H1 (cell line): ENCODE data around the gene MAPK9. TPM values are rescaled to one million over a fixed set of nuclear protein-coding genes. Genes with fewer than 3 reads are reported as not detected.

Experiments used
- CTCF ChIA-PET: fragments of 300-600 bp; sonication (Branson Sonifier 250); formaldehyde crosslinking; loops from one replicate; lab custom pipeline; 2021; ENCODE audit not compliant: partially characterized antibody; lab: Charles Lee
- POLR2A ChIA-PET: fragments of 300-600 bp; sonication (Branson Sonifier 250); formaldehyde crosslinking; loops from one replicate; lab custom pipeline; 2021; ENCODE audit warnings: inconsistent platforms; ENCODE audit not compliant: partially characterized antibody; lab: Charles Lee
- DNase-seq, 2 experiments: peaks; one replicate each; pipeline versions ENCODE4 v3.0.0 to v3.0.0-alpha.2; 2010 to 2022; ENCODE audit warnings: low spot score in 2 of 2, low read depth in 1 of 2, mixed read lengths in 1 of 2
- FAIRE-seq: peaks from 2 replicates; lab custom pipeline; 2011; peaks lifted over from hg19 to GRCh38; lab: Jason Lieb, UNC
- H2AFZ ChIP-seq: 2 replicates; pipeline ENCODE4 v1.8.1; 2012; ENCODE audit warnings: low read length, inconsistent platforms
- H2AK5ac ChIP-seq: 2 replicates; pipeline ENCODE4 v1.6.1; 2013; ENCODE audit warnings: low read depth, low read length
- H2BK120ac ChIP-seq: replicated peaks from 2 replicates; pipeline ENCODE3; 2013; ENCODE audit warnings: low read depth, low read length, inconsistent platforms
- H2BK12ac ChIP-seq: 2 replicates; pipeline ENCODE4 v1.6.1; 2013; ENCODE audit warnings: low read depth, low read length
- H2BK15ac ChIP-seq: 2 replicates; pipeline ENCODE4 v1.6.1; 2013; ENCODE audit warnings: low read length
- H2BK20ac ChIP-seq: 2 replicates; pipeline ENCODE4 v1.6.1; 2013; ENCODE audit warnings: low read length
- H2BK5ac ChIP-seq: 2 replicates; pipeline ENCODE4 v1.6.1; 2013; ENCODE audit warnings: low read depth, low read length
- H3K14ac ChIP-seq: 2 replicates; pipeline ENCODE4 v1.6.1; 2013; ENCODE audit warnings: inconsistent platforms; ENCODE audit not compliant: insufficient read length
- H3K18ac ChIP-seq: 2 replicates; pipeline ENCODE4 v1.6.1; 2013; ENCODE audit warnings: low read length; ENCODE audit errors: extremely low read depth
- H3K23ac ChIP-seq: 2 replicates; pipeline ENCODE4 v1.6.1; 2013; ENCODE audit warnings: inconsistent platforms; ENCODE audit not compliant: insufficient read length
- H3K23me2 ChIP-seq: 2 replicates; pipeline ENCODE4 v1.6.1; 2013; ENCODE audit warnings: low read depth, low read length
- H3K27ac ChIP-seq: 2 replicates; pipeline ENCODE4 v1.6.1; 2011; ENCODE audit warnings: low read depth, low read length, inconsistent platforms
- H3K27me3 ChIP-seq, 4 experiments: replicated peaks in 1 of 4; 1 replicate in 1 of 4; 2 replicates in 3 of 4; pipeline versions ENCODE4 v1.6.1 to v1.8.1; 2011 to 2013; ENCODE audit warnings: low read length in 3 of 4, mild to moderate bottlenecking in 3 of 4, inconsistent platforms in 2 of 4, mixed read lengths in 2 of 4, moderate library complexity in 1 of 4; ENCODE audit not compliant: control insufficient read depth in 3 of 4, insufficient read depth in 3 of 4; ENCODE audit errors: extremely low read depth in 1 of 4
- H3K36me3 ChIP-seq, 4 experiments: 2 replicates each; pipeline versions ENCODE4 v1.6.1 to v1.8.1; 2011 to 2013; ENCODE audit warnings: mild to moderate bottlenecking in 4 of 4, low read length in 3 of 4, moderate library complexity in 2 of 4, control low read depth in 1 of 4, inconsistent platforms in 1 of 4; ENCODE audit not compliant: insufficient read depth in 4 of 4, control insufficient read depth in 2 of 4
- H3K4ac ChIP-seq: replicated peaks from 2 replicates; pipeline ENCODE3; 2013; ENCODE audit warnings: low read length, low read depth, mixed read lengths, inconsistent platforms; ENCODE audit not compliant: insufficient read length
- H3K4me1 ChIP-seq, 4 experiments: replicated peaks in 1 of 4; 1 replicate in 1 of 4; 2 replicates in 3 of 4; pipeline versions ENCODE4 v1.6.1 to v1.8.1; 2011 to 2013; ENCODE audit warnings: low read length in 3 of 4, inconsistent platforms in 2 of 4, mixed read lengths in 1 of 4; ENCODE audit not compliant: insufficient read depth in 4 of 4, control insufficient read depth in 3 of 4
- H3K4me2 ChIP-seq, 2 experiments: 2 replicates each; pipeline versions ENCODE4 v1.6.1 to v1.8.1; 2011 to 2013; ENCODE audit warnings: low read depth in 2 of 2, low read length in 2 of 2, control low read depth in 1 of 2, inconsistent platforms in 1 of 2, mild to moderate bottlenecking in 1 of 2; ENCODE audit not compliant: insufficient read depth in 1 of 2
- H3K4me3 ChIP-seq, 4 experiments: fragments of 200-600, 300-600 bp in 1 of 4; sonication (generic), shearing (Covaris generic), sonication (Bioruptor Twin) in 1 of 4; 2 replicates each; pipeline versions ENCODE4 v1.5.1 to v1.8.1; 2011 to 2016; ENCODE audit warnings: low read length in 4 of 4, low read depth in 3 of 4, control low read depth in 2 of 4, inconsistent platforms in 2 of 4, mild to moderate bottlenecking in 2 of 4, mixed read lengths in 1 of 4, moderate library complexity in 1 of 4; ENCODE audit not compliant: insufficient read depth in 2 of 4; ENCODE audit errors: extremely low read depth in 1 of 4
- H3K56ac ChIP-seq: replicated peaks from 2 replicates; pipeline ENCODE3; 2013; ENCODE audit warnings: low read depth, mild to moderate bottlenecking, mixed read lengths, low read length, inconsistent platforms; ENCODE audit not compliant: insufficient read length
- H3K79me1 ChIP-seq: 2 replicates; pipeline ENCODE4 v1.6.1; 2013; ENCODE audit warnings: low read depth, low read length, control low read depth
- H3K79me2 ChIP-seq, 2 experiments: 2 replicates each; pipeline versions ENCODE4 v1.6.1 to v1.8.1; 2012 to 2013; ENCODE audit warnings: low read length in 2 of 2, mild to moderate bottlenecking in 2 of 2, inconsistent platforms in 1 of 2; ENCODE audit not compliant: insufficient read depth in 2 of 2, control insufficient read depth in 1 of 2
- H3K9ac ChIP-seq, 4 experiments: replicated peaks in 1 of 4; 1 replicate in 1 of 4; 2 replicates in 3 of 4; pipeline versions ENCODE4 v1.6.1 to v1.8.1; 2011 to 2013; ENCODE audit warnings: low read depth in 3 of 4, low read length in 3 of 4, control low read depth in 2 of 4, mild to moderate bottlenecking in 2 of 4, moderate library complexity in 2 of 4, inconsistent platforms in 1 of 4; ENCODE audit errors: extremely low read depth in 1 of 4
- H3K9me3 ChIP-seq, 2 experiments: 2 replicates each; pipeline versions ENCODE4 v1.6.1 to v1.8.1; 2012 to 2013; ENCODE audit warnings: mild to moderate bottlenecking in 2 of 2, moderate library complexity in 2 of 2, control low read depth in 1 of 2, inconsistent platforms in 1 of 2, low read depth in 1 of 2, low read length in 1 of 2, mixed read lengths in 1 of 2; ENCODE audit not compliant: insufficient read depth in 2 of 2
- H4K20me1 ChIP-seq, 2 experiments: replicated peaks in 1 of 2; 2 replicates each; pipeline versions ENCODE3 to v1.8.1; 2011 to 2013; ENCODE audit warnings: inconsistent platforms in 2 of 2, low read length in 2 of 2, mild to moderate bottlenecking in 1 of 2; ENCODE audit not compliant: insufficient read depth in 2 of 2, control insufficient read depth in 1 of 2
- H4K5ac ChIP-seq: 2 replicates; pipeline ENCODE4 v1.6.1; 2013; ENCODE audit warnings: low read length, low read depth, mixed read lengths, inconsistent platforms; ENCODE audit not compliant: insufficient read length
- H4K8ac ChIP-seq: 2 replicates; pipeline ENCODE4 v1.8.0; 2013; ENCODE audit warnings: mild to moderate bottlenecking, moderate library complexity, low read length, inconsistent platforms; ENCODE audit not compliant: insufficient read depth; ENCODE audit errors: extremely low read depth
- H4K91ac ChIP-seq: replicated peaks from 2 replicates; pipeline ENCODE3; 2013; ENCODE audit warnings: low read length, mixed read lengths, inconsistent platforms; ENCODE audit not compliant: insufficient read length
- GABPA ChIP-seq: IDR thresholded peaks from 2 replicates; pipeline ENCODE4 v1.6.1; 2011; ENCODE audit warnings: mild to moderate bottlenecking, low read length, moderate library complexity, borderline replicate concordance; ENCODE audit not compliant: insufficient read depth
- NANOG ChIP-seq: IDR thresholded peaks from 2 replicates; pipeline ENCODE4 v1.6.1; 2011; ENCODE audit warnings: low read length, low read depth, mild to moderate bottlenecking, inconsistent platforms; ENCODE audit not compliant: insufficient read depth, poor library complexity, severe bottlenecking
- TEAD4 ChIP-seq: IDR thresholded peaks from 2 replicates; pipeline ENCODE4 v1.6.1; 2012; ENCODE audit warnings: low read depth, low read length, inconsistent platforms, mixed read lengths
- WGBS, 2 experiments: shearing (Covaris generic) in 1 of 2; methylation state at CpG; one replicate each; pipeline versions ENCODE4 v1.1.6 to v1.1.7; 2013 to 2015; ENCODE audit warnings: low lambda C conversion rate in 2 of 2, mixed read lengths in 2 of 2, inconsistent platforms in 1 of 2, low coverage in 1 of 2, missing lambda C conversion rate in 1 of 2; ENCODE audit not compliant: insufficient replicate concordance in 2 of 2, insufficient coverage in 1 of 2, insufficient read length in 1 of 2; ENCODE audit errors: extremely low coverage in 1 of 2, missing lambda C conversion rate in 1 of 2; 5-methylcytosine and 5-hydroxymethylcytosine counted together
- polyA plus RNA-seq, 7 experiments: library from polyadenylated mRNA; depleted of rRNA in 3 of 7; stranded (reverse) in 5 of 7; unstranded in 2 of 7; fragments of >200 nt in 5 of 7; fragments of 200-250 nt in 2 of 7; gene quantifications; 1 replicate in 5 of 7; 2 replicates in 1 of 7; 4 replicates in 1 of 7; pipeline versions ENCODE4 v1.2.1 to v1.2.3, GENCODE V29; 2011 to 2013; ENCODE audit warnings: missing spikeins in 2 of 7, mixed read lengths in 2 of 7
- total RNA-seq: library from RNA; stranded (reverse); fragmentation: NEBNext Ultra II Directional; extraction: Animal tissue kit (Norgen Biotek cat#: 25700); gene quantifications from 2 replicates; pipeline ENCODE4 v1.2.1, GENCODE V29; 2021

Gene MAPK9
- total and polyA plus RNA-seq, 2 of the 8 experiments (the other 6 are each of a cell fraction or from before 2014, with no cell fraction given) = 22.3 to 43.7 TPM

GRCh38 chr5:180282281-180282680 is 9.6 kb downstream of the MAPK9 start:
- no peak overlapping the region for H3K4me2 ChIP-seq
- WGBS, 2 experiments = 91% methylated on average over 9 of the region's 9 CpGs; no CpG with 5 or more reads in 1 of the 2 experiments
- no peak overlapping the region for H3K56ac ChIP-seq
- no peak overlapping the region for H4K91ac ChIP-seq
- ChIA-PET POLR2A (interaction anchor here (1.4 kb wide), 1 partner anchor 152 kb away, joined by 3 read pairs; no protein-coding TSS in a partner anchor), CTCF (interaction anchor here (0.9 to 2.3 kb wide), 4 partner anchors 11 to 189 kb away, joined by 4 to 11 read pairs (median 4); no protein-coding TSS in a partner anchor)
- H3K36me3 ChIP-seq = peaks cover 0 to 21% (median 6%) of the 10 kb centered on the region in 4 experiments; a peak in 5 of 8 replicates
- peaks cover 16% of the 10 kb centered on the region for H3K79me1 ChIP-seq
- no peak overlapping the region for H2AK5ac ChIP-seq
- H3K9me3 ChIP-seq = no peaks in the 10 kb centered on the region
- H2AFZ ChIP-seq = no peak overlapping the region
- DNase-seq = no peak
- no peak overlapping the region for H3K4me3 ChIP-seq
- H3K18ac ChIP-seq = no peak overlapping the region
- no peak overlapping the region for H4K8ac ChIP-seq
- H4K5ac ChIP-seq = no peak overlapping the region
- no peak overlapping the region for H3K27ac ChIP-seq
- H2BK15ac ChIP-seq = no peak overlapping the region
- no peak for FAIRE-seq
- H2BK12ac ChIP-seq = no peak overlapping the region
- no peaks in the 10 kb centered on the region for H3K4me1 ChIP-seq
- H2BK20ac ChIP-seq = no peak overlapping the region
- H4K20me1 ChIP-seq = peaks cover 4 to 9% of the 10 kb centered on the region in 2 experiments
- no peak overlapping the region for H3K14ac ChIP-seq
- H2BK120ac ChIP-seq = no peak overlapping the region
- H3K27me3 ChIP-seq = no peaks in the 10 kb centered on the region
- no peak overlapping the region for H3K9ac ChIP-seq
- H2BK5ac ChIP-seq = no peak overlapping the region
- no peaks in the 10 kb centered on the region for H3K23me2 ChIP-seq
- H3K4ac ChIP-seq = no peak overlapping the region
- peaks cover 0 to 37% of the 10 kb centered on the region in 2 experiments; a peak in 2 of 4 replicates for H3K79me2 ChIP-seq
- no peak overlapping the region for H3K23ac ChIP-seq
- TF ChIP-seq GABPA (no peak), NANOG (no peak), TEAD4 (no peak)
